GM12801 (cell line): ENCODE results near the gene CYBB.

ENCODE experiments used
- TF ChIP-seq, protein P1 (sequence below): IDR thresholded peaks from one replicate; pipeline ENCODE4 v1.5.1; 2011; ENCODE audit warnings: control low read depth; ENCODE audit not compliant: insufficient read length; ENCODE audit errors: extremely low read depth

The CYBB gene

GRCh38 chrX:37767430-37767829 is 12.4 kb upstream of the CYBB start:
- TF ChIP-seq, protein P1, sequence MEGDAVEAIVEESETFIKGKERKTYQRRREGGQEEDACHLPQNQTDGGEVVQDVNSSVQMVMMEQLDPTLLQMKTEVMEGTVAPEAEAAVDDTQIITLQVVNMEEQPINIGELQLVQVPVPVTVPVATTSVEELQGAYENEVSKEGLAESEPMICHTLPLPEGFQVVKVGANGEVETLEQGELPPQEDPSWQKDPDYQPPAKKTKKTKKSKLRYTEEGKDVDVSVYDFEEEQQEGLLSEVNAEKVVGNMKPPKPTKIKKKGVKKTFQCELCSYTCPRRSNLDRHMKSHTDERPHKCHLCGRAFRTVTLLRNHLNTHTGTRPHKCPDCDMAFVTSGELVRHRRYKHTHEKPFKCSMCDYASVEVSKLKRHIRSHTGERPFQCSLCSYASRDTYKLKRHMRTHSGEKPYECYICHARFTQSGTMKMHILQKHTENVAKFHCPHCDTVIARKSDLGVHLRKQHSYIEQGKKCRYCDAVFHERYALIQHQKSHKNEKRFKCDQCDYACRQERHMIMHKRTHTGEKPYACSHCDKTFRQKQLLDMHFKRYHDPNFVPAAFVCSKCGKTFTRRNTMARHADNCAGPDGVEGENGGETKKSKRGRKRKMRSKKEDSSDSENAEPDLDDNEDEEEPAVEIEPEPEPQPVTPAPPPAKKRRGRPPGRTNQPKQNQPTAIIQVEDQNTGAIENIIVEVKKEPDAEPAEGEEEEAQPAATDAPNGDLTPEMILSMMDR = no peak

DNA sequence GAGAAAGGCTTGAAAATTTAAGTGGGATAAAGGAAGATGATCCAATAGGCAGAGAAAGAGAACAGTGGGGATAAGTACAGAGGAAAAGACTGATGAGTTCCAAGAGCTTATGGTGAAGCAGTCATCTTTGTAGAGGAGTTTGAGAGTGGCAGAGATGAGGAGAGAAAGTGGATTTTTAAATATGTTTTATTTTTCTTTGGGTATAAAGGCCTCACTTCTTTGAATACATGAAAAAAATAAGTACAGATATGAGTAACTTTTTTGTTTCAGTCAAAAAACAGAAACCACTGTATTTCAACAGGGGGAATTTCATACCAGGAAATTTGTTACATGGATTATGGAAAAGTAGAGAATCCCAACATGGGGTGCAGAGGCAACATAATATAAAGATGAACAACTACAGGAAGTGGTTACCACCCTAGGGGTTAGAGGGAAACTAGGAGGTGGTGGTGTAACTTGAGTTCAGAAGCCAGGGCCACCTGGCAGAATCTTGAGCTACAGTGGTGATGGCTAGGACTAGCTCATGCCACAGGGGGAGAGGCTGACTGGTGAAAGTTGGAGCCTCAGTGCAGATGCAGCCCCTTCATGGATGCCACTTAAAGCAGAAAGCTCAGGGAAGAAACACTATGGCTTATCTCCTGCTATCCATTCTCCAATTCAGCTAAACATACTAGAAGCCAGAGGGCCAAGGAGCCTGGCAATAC is 3.4 kb upstream of the CYBB start:
- TF ChIP-seq, protein P1 = no peak

GRCh38 chrX:37776987-37777325 is 2.9 kb upstream of the CYBB start:
- TF ChIP-seq, protein P1 = no peak

DNA sequence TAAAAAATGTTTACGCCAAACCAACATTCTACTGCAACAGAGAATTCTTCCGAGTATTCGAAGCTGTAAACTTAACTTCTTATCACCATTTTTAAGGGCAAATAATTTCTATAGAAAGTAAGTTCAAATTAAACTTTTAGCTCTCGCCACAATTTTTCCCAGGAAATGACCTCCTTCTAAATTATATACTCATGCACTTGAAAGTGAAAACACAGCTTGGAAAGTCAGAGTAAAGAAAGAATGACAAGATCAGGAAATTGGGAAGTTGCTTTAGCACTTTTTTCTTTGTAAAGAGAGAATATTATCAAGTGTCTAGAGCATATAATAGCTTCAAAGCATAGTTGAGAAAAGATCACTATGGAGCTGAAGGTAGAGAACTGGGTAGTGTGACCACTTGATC is 1.2 kb downstream of the CYBB start:
- TF ChIP-seq, protein P1 = no peak

GRCh38 chrX:37781814-37782213 is 2.0 kb downstream of the CYBB start:
- TF ChIP-seq, protein P1 = no peak

DNA sequence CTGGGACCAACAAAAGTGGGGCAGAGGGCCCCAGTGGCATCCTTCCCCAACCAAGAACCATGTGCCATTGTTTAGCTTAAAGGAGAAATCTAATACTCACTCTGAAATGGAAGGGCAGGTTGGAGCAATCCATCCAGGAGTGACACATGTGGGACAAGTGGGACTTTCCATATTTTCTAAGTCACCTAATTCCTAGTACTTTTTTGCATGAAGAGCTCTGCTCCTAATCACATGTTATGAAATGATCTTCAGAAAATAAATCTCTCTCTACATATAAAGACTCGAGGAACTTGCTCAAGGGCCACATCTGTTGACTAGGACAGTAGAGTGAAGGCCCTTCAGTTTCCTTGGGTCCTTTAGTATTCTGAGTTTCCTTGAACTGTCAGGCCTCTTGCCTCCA is 2.5 kb downstream of the CYBB start:
- TF ChIP-seq, protein P1 = no peak

GRCh38 chrX:37783305-37783704 is 3.4 kb downstream of the CYBB start:
- TF ChIP-seq, protein P1 = no peak
